Mucosa of gallbladder (tissue), 1 donor: ENCODE data around the gene FGF14. TPM values are rescaled to one million over a fixed set of nuclear protein-coding genes. Genes with fewer than 3 reads are reported as not detected.

Source experiments
- DNase-seq: peaks from one replicate; pipeline ENCODE4 v3.0.0-alpha.2; 2020; ENCODE audit warnings: low spot score
- total RNA-seq: library from RNA; stranded (reverse); gene quantifications from one replicate; pipeline ENCODE4 v1.2.1, GENCODE V29; 2021
- donor health status: DM: no; HTN: no; CAD: no.

The FGF14 gene
- total RNA-seq, 1 donor from 2014 or later = 1.5 TPM

GRCh38 chr13:101792189-101792588, 609.7 kb downstream of the FGF14 start:
- DNase-seq = no peak

GRCh38 chr13:101785858-101786257, 616.0 kb downstream of the FGF14 start:
- peak; percentile 24 for DNase-seq

DNA sequence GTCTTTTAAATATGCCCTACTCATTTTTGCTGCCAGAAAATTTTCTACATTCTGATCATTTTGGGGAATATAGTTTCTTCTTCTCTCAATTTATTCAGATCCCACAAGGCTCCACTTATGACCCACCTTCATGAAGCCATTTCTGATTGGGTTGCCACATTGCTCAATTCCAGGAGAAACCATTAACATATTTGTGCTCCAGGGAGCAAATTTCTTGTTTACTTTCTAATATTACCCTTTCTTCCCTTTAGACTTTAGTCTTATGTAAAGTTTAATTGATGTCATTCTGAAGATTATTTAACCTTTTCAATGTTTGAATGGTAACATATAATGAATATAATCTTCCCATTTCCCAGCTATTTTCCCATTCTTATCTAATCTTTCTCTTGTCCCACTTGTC, 617.5 kb downstream of the FGF14 start:
- DNase-seq = no peak

GRCh38 chr13:101783554-101783953, 618.3 kb downstream of the FGF14 start:
- no peak for DNase-seq

GRCh38 chr13:101780211-101780610, 621.6 kb downstream of the FGF14 start:
- no peak for DNase-seq

- DNase-seq = no peak
These were observed 622.7 kb downstream of the FGF14 start for GRCh38 chr13:101779147-101779546.

DNA sequence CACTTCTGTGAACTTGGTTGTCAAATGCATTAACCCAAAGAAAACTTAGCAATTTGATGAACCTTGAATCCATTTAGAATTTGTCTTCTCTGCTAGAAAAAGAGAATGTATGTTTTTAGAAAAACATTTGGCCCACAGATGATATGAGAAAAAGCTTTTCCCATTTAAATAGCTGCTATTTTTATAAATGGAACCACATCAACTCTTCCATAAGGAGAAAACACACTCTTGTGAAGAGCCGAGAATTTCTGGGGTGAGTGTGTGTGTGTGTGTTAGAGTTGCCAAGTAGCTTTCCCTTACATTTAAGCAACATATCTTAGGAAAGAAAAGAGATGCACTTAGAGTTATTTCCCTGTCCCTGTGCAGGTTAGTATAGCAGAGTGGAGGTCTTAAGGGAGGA, 626.6 kb downstream of the FGF14 start:
- no peak for DNase-seq

DNA sequence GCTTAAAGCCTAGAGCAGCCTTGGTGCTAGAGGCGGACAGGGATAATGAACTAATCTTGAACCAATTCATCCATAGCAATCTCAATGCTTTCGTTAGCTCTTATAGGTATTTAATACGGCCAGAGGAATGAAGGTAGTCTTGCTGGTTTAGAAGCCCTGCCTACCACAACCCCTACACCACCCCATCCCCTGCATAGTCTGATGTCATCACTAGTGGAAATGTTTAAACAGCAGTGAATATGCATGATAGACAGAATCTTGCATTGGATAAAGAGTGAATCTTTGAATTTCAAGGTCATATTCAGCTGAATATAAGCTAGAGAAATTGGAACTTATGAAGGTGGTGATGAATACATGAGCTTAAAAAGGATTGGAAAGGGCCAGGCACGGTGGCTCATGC, 627.5 kb downstream of the FGF14 start:
- DNase-seq = no peak

- no peak for DNase-seq
These were observed 628.8 kb downstream of the FGF14 start for GRCh38 chr13:101773062-101773461.

GRCh38 chr13:101767131-101767530, 634.7 kb downstream of the FGF14 start:
- no peak for DNase-seq

- no peak for DNase-seq
These were observed 638.7 kb downstream of the FGF14 start for GRCh38 chr13:101763191-101763590.

DNA sequence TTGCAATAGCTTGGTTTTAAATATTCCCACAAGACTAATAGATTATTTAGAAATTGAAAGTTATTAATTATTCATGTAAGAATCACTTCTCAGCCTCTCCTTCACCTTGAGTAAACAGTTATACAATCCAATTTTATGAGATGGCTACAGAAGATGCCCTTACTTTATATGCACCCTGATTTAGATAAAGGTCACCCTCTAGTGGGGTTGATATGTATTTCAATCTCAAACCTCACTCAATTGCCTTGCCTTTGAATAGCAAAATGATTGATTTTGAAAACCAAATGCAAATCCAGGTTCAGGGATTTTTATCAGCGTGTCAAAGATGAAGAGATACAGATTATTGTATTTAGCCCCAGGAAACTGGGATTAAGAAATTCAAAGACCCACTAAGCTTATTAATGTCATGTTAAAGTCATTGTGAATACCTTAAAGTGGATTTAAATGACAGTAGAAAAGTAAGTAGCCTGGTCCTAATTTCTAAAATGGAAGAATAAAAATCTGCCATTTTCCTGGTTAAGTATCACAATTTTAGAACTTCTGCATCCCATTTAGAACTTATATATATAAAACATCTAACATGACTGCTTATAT, 644.3 kb downstream of the FGF14 start:
- no peak for DNase-seq

GRCh38 chr13:101755228-101755887, 646.5 kb downstream of the FGF14 start:
- no peak for DNase-seq

GRCh38 chr13:101752432-101752831, 649.4 kb downstream of the FGF14 start:
- no peak for DNase-seq

DNA sequence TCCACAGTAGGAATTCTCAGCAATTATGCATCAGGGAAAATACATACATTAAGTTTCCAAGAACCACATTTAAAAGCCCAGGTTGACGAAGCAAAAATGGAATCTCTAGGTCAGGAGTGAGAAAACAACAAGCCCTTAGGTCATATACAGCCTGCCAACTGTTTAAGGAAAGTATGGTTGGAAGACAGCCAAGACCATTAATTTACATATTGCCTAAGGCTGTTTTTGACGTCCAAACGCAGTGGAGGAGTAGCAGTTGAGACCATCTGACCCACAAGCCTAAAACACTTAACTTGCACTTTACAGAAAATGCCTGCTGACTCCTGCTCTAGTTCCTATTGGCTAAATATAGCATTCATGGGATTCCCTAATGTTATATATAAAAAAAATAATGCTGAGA, 650.4 kb downstream of the FGF14 start:
- no peak for DNase-seq

DNA sequence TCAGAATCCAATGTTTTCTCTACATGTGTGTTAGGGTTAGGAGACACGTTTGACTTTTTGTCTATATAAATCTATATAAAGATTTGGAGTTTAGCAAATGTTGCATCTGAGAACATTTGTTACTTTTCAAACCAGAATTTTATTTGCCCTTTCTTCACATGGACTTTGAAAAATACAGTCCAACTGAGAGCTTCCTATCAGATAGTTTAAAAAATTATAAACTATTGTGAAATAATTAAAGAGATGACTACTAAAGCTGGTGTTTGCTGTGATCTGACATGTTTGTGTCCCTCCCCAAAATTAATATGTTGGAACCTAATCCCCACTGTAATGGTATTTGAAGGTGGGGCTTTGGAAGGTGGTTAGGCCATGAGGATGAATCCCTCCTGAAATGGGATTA, 652.3 kb downstream of the FGF14 start:
- no peak for DNase-seq

GRCh38 chr13:101747039-101747438, 654.8 kb downstream of the FGF14 start:
- no peak for DNase-seq

DNA sequence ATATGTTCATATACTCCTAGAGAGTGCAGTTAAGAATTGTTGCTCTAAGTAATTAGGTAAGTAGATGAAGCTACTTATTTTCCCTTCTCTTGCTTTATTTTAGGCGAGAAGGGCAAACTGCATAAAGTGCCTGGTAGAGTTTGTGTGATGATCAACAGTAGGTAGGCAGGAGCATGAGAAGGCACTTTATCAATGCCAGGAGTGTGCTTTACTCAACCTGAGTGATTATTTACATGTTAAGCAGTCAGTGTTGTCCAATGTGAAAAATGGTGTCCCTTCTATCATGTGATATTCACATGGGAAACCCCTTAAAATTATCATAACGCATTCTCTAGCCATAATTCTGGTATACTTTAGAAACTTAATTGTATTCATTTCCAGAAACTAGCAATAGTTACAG, 655.3 kb downstream of the FGF14 start:
- DNase-seq = no peak

DNA sequence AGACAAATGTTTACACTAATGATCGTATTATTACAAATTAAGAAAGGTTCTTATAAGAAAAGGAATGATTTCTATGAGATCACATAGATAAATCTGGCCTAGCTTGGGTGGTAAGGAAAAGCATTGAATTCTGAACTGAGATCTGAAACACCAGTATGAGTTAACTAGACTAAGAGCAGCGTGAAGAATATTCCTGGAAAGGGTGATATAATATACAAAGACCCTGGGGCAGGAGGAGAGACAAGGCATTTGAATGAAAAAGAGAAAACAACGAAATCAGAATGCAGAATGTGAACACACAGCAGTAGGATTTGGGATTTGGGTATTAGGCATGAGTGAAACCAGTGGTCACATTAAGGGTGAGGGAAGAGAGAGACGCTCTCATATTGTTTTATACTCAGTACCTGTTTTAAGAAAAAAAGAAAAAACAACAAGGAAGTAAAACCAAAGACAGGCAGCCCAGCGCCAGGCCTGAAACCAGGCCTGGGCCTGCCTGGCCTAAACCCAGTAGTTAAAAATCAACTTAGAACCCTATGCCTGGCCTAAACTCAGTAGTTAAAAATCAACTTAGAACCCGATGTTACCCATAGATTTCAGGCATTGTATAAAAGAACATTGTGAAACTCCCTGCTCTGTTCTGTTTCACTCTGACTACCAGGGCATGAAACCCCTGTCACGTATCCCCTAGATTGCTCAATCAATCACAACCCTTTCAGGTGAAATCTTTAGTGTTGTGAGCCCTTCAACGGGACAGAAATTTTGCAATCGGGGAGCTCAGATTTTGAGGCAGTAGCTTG, 662.3 kb downstream of the FGF14 start:
- DNase-seq = peak; percentile 37

DNA sequence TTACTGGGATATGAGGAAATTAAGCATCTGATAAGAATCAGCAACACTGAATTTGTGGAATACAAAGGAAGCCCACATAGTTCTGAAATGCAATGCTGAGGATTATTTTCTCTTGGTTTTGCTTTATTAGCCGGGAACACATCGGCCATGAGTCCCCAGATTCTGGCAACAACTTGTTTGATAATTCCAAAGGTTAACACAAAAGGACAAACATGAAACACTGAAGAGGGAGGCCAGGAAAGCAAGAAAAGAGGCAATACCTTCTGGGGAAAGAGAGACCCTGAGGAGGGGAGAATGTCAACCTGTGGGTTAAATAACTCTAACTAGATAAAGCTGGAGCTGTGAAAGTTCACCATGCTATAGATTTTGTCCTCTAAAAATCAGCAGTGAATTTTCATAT, 663.5 kb downstream of the FGF14 start:
- no peak for DNase-seq

- no peak for DNase-seq
These were observed 665.3 kb downstream of the FGF14 start for GRCh38 chr13:101736566-101736965.

GRCh38 chr13:101730420-101731000, 671.3 kb downstream of the FGF14 start:
- no peak for DNase-seq

- DNase-seq = no peak
These were observed 673.2 kb downstream of the FGF14 start for GRCh38 chr13:101728615-101729014.
